Mucosa of descending colon (tissue), 3 donors: ENCODE measurements around the gene RNF11. TPM values are rescaled to one million over a fixed set of nuclear protein-coding genes. Genes with fewer than 3 reads are reported as not detected.

Experiments used
- ATAC-seq: fragments of 200-7000 bp; cut with Tn5 transposase; one replicate; pipeline ENCODE4 v1.9.1; 2020; ENCODE audit warnings: mild to moderate bottlenecking, moderate library complexity
- DNase-seq, 3 donors: peaks; one replicate each; pipeline ENCODE4 v3.0.0-alpha.2; 2020
- H3K36me3 ChIP-seq: fragments of 200-600 bp; one replicate; pipeline ENCODE4 v1.8.0; 2021; ENCODE audit warnings: low read depth, mild to moderate bottlenecking
- H3K4me1 ChIP-seq: fragments of 200-600 bp; one replicate; pipeline ENCODE4 v1.8.0; 2021; ENCODE audit warnings: low read depth, mild to moderate bottlenecking
- H3K4me3 ChIP-seq: fragments of 200-600 bp; one replicate; pipeline ENCODE4 v1.8.0; 2021; ENCODE audit warnings: mild to moderate bottlenecking
- H3K9me3 ChIP-seq: fragments of 200-600 bp; one replicate; pipeline ENCODE4 v1.8.0; 2021; ENCODE audit warnings: mild to moderate bottlenecking
- CTCF ChIP-seq: fragments of 200-600 bp; IDR thresholded peaks from one replicate; pipeline ENCODE4 v1.8.0; 2022; ENCODE audit warnings: antibody characterized with exemption, mild to moderate bottlenecking
- intact Hi-C, 2 donors: fragments of 100-400 bp; cut with DNase I in 1 of 2; cut with micrococcal nuclease in 1 of 2; formaldehyde crosslinking; loops; one replicate each; pipeline versions ENCODE4 v1.11.0 to v1.11.1; 2022; cut with DNase I, micrococcal nuclease
- total RNA-seq, 3 donors: library from RNA; stranded (reverse); fragmentation: NEBNext Ultra II Directional in 2 of 3; extraction: Animal tissue kit (Norgen Biotek cat#: 25700) in 2 of 3; gene quantifications; one replicate each; pipeline versions ENCODE4 v1.2.1 to v1.2.4, GENCODE V29; 2021 to 2023
- donor health status: DM: no; HTN: no; CAD: no; lungs with moderate emphysema.
- donor health status: DM: no; HTN: no; CAD: no.
- donor health status: DM: no; HTN: yes; CAD: no.

RNF11 gene
- total RNA-seq, 3 donors from 2014 or later = 66.7 to 117 (median 84.7) TPM

- no peak overlapping the region for H3K4me3 ChIP-seq
- ATAC-seq (no peak), DNase-seq (no peak)
- intact Hi-C loops = no loop called here
- H3K9me3 ChIP-seq = no peaks in the 10 kb centered on the region
- no peak for TF ChIP-seq CTCF
- H3K36me3 ChIP-seq = no peaks in the 10 kb centered on the region
- no peaks in the 10 kb centered on the region for H3K4me1 ChIP-seq
These were observed 44.4 kb downstream of the RNF11 start for GRCh38 chr1:51280321-51280978.

GRCh38 chr1:51281807-51282206 is 45.7 kb downstream of the RNF11 start:
- no peak for DNase-seq
- no peak for ATAC-seq
- Histone ChIP-seq H3K4me3 (no peak overlapping the region), H3K36me3 (no peaks in the 10 kb centered on the region), H3K4me1 (no peaks in the 10 kb centered on the region), H3K9me3 (no peaks in the 10 kb centered on the region)
- no peak for TF ChIP-seq CTCF
- intact Hi-C loops = no loop called here

GRCh38 chr1:51282605-51283004 is 46.5 kb downstream of the RNF11 start:
- H3K4me3 ChIP-seq = no peak overlapping the region
- ATAC-seq (no peak), DNase-seq (no peak)
- intact Hi-C loops = no loop called here
- H3K4me1 ChIP-seq = no peaks in the 10 kb centered on the region
- no peaks in the 10 kb centered on the region for H3K9me3 ChIP-seq
- no peaks in the 10 kb centered on the region for H3K36me3 ChIP-seq
- no peak for TF ChIP-seq CTCF

- no peak for DNase-seq
- TF ChIP-seq CTCF = no peak
- no peak overlapping the region for H3K4me3 ChIP-seq
- no peak for ATAC-seq
- H3K4me1 ChIP-seq = no peaks in the 10 kb centered on the region
- intact Hi-C loops = no loop called here
- no peaks in the 10 kb centered on the region for H3K9me3 ChIP-seq
- no peaks in the 10 kb centered on the region for H3K36me3 ChIP-seq
These were observed 47.9 kb downstream of the RNF11 start for GRCh38 chr1:51283979-51284378.

GRCh38 chr1:51284487-51284954 is 48.4 kb downstream of the RNF11 start:
- DNase-seq (peak in 1 of 3 donors; percentile 73), ATAC-seq (peak; percentile 87)
- intact Hi-C loops = no loop called here
- no peaks in the 10 kb centered on the region for H3K4me1 ChIP-seq
- H3K9me3 ChIP-seq = no peaks in the 10 kb centered on the region
- TF ChIP-seq CTCF = no peak
- H3K4me3 ChIP-seq = no peak overlapping the region
- no peaks in the 10 kb centered on the region for H3K36me3 ChIP-seq

- no peak overlapping the region for H3K4me3 ChIP-seq
- DNase-seq (no peak), ATAC-seq (no peak)
- H3K9me3 ChIP-seq = no peaks in the 10 kb centered on the region
- H3K4me1 ChIP-seq = no peaks in the 10 kb centered on the region
- no peaks in the 10 kb centered on the region for H3K36me3 ChIP-seq
- TF ChIP-seq CTCF = no peak
- intact Hi-C loops = no loop called here
These were observed 49.0 kb downstream of the RNF11 start for GRCh38 chr1:51285055-51285454.
